GM23338 (cell line): Measurements from ENCODE around the gene TMEM176B. TPM values are rescaled to one million over a fixed set of nuclear protein-coding genes. Genes with fewer than 3 reads are reported as not detected.

Experiments
- ATAC-seq: fragments of 200-7000 bp; cut with Tn5 transposase; 3 replicates; pipeline ENCODE4 v1.9.1; 2020
- DNase-seq: peaks from one replicate; pipeline ENCODE4 v3.0.0-alpha.2; 2015; ENCODE audit warnings: low spot score
- H2AFZ ChIP-seq: fragments of 200-600 bp; sonication (generic); 2 replicates; pipeline ENCODE4 v1.8.0; 2016; ENCODE audit warnings: antibody characterized with exemption, mild to moderate bottlenecking, moderate library complexity
- H3F3A ChIP-seq: fragments of 200-600 bp; sonication (generic); replicated peaks from 2 replicates; pipeline ENCODE4 v1.8.0; 2017; ENCODE audit warnings: antibody characterized with exemption, mixed run types, low read depth
- H3K27ac ChIP-seq: fragments of 200-600 bp; sonication (generic); 2 replicates; pipeline ENCODE4 v1.6.1; 2016; ENCODE audit warnings: low read depth
- H3K27me3 ChIP-seq: fragments of 200-600 bp; sonication (generic); 2 replicates; pipeline ENCODE4 v1.8.0; 2016; ENCODE audit warnings: mild to moderate bottlenecking, mixed run types, moderate library complexity; ENCODE audit not compliant: insufficient read depth
- H3K36me3 ChIP-seq: fragments of 200-600 bp; sonication (generic); 2 replicates; pipeline ENCODE4 v1.8.0; 2016; ENCODE audit warnings: mild to moderate bottlenecking; ENCODE audit not compliant: insufficient read depth
- H3K4me1 ChIP-seq: fragments of 200-600 bp; sonication (generic); 2 replicates; pipeline ENCODE4 v1.8.0; 2016; ENCODE audit warnings: mild to moderate bottlenecking, moderate library complexity; ENCODE audit not compliant: insufficient read depth
- H3K4me2 ChIP-seq: fragments of 200-600 bp; sonication (generic); 2 replicates; pipeline ENCODE4 v1.7.1; 2017; ENCODE audit warnings: mixed run types
- H3K4me3 ChIP-seq: fragments of 200-600 bp; sonication (generic); 2 replicates; pipeline ENCODE4 v1.6.1; 2016; ENCODE audit warnings: mixed run types
- H3K79me2 ChIP-seq: fragments of 200-600 bp; sonication (generic); replicated peaks from 2 replicates; pipeline ENCODE4 v1.8.0; 2017; ENCODE audit warnings: mild to moderate bottlenecking; ENCODE audit not compliant: insufficient read depth
- H3K9me2 ChIP-seq: fragments of 200-600 bp; sonication (generic); 2 replicates; pipeline ENCODE4 v1.8.0; 2017; ENCODE audit not compliant: insufficient read depth
- H4K20me1 ChIP-seq: fragments of 200-600 bp; sonication (generic); replicated peaks from 2 replicates; pipeline ENCODE4 v1.8.0; 2017; ENCODE audit warnings: mild to moderate bottlenecking; ENCODE audit not compliant: insufficient read depth
- H3K27ac Mint-ChIP-seq: 2 replicates; pipeline ENCODE4 v1.8.0; 2020; ENCODE audit warnings: inconsistent platforms, mild to moderate bottlenecking, moderate library complexity, mixed read lengths
- H3K27me3 Mint-ChIP-seq: 3 replicates; pipeline ENCODE4 v1.8.0; 2022; ENCODE audit warnings: low read depth, mild to moderate bottlenecking, moderate library complexity, mixed read lengths, inconsistent platforms; ENCODE audit not compliant: insufficient read depth, poor library complexity
- H3K36me3 Mint-ChIP-seq: 3 replicates; pipeline ENCODE4 v1.8.0; 2021; ENCODE audit warnings: low read depth, mild to moderate bottlenecking, inconsistent platforms, moderate library complexity, mixed read lengths
- H3K4me1 Mint-ChIP-seq: 3 replicates; pipeline ENCODE4 v1.8.0; 2020; ENCODE audit warnings: mild to moderate bottlenecking, inconsistent platforms, mixed read lengths
- H3K4me3 Mint-ChIP-seq: 3 replicates; pipeline ENCODE4 v1.8.0; 2021; ENCODE audit warnings: moderate library complexity, mild to moderate bottlenecking, inconsistent platforms, mixed read lengths
- H3K9me3 Mint-ChIP-seq: 3 replicates; pipeline ENCODE4 v1.8.0; 2020; ENCODE audit warnings: moderate library complexity, mild to moderate bottlenecking, inconsistent platforms, mixed read lengths
- CREB1 ChIP-seq: fragments of 250-450 bp; sonication (Bioruptor Pico); IDR thresholded peaks from 2 replicates; pipeline ENCODE4 v1.5.0; 2020; ENCODE audit warnings: low read depth, mild to moderate bottlenecking, moderate library complexity
- NANOG ChIP-seq: IDR thresholded peaks from 2 replicates; pipeline ENCODE4 v1.6.1; 2016; ENCODE audit warnings: antibody characterized with exemption, borderline replicate concordance
- POLR2AphosphoS5 ChIP-seq: IDR thresholded peaks from 2 replicates; pipeline ENCODE4 v1.6.1; 2016; ENCODE audit warnings: antibody characterized with exemption, low read depth
- STAT1 ChIP-seq: IDR thresholded peaks from one replicate; pipeline ENCODE4 v1.6.1; 2016; ENCODE audit warnings: antibody characterized with exemption; ENCODE audit not compliant: unreplicated experiment
- ZNF114 ChIP-seq: fragments of 250-450 bp; sonication (Bioruptor Pico); IDR thresholded peaks from 2 replicates; pipeline ENCODE4 v1.5.0; 2020; ENCODE audit warnings: mild to moderate bottlenecking, moderate library complexity
- polyA plus RNA-seq: library from polyadenylated mRNA; unstranded; fragments of >200 nt; fragmentation: Nextera tagmentation; extraction: Ambion mirVana; gene quantifications from 2 replicates; pipeline ENCODE4 v1.2.1, GENCODE V29; 2016
- total RNA-seq: library from RNA; depleted of rRNA; stranded (reverse); fragments of >200 nt; shearing (Covaris generic); gene quantifications from 2 replicates; pipeline ENCODE4 v1.2.3, GENCODE V29; 2014
- TF ChIP-seq, protein P1 (sequence below): IDR thresholded peaks from one replicate; pipeline ENCODE4 v1.6.1; 2018; ENCODE audit warnings: antibody characterized with exemption; ENCODE audit not compliant: unreplicated experiment
- TF ChIP-seq, protein P2 (sequence below): IDR thresholded peaks from 2 replicates; pipeline ENCODE4 v1.6.1; 2016; ENCODE audit warnings: antibody characterized with exemption

Gene TMEM176B
- total and polyA plus RNA-seq, 2 experiments from 2014 or later: 0.35 to 0.42 TPM

DNA sequence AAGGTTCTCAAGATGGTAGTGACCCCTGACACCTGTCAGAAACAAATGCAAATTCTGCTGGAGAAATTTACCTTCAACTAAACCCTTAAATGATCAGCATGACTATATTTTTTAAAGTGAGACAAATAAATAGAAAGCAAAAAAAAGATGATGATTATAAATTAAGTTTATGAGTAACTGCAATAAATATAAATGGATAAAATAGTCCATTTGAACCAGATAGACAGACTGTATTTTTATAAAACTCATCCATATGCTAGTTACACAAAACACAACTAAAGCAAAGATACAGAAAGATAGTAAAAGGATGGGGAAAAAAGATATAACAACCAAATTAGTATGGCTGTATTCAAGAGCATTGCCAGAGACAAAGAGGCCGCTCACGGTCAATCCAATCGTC is 6.3 kb upstream of the TMEM176B start (continued):
- TF ChIP-seq, protein P1, sequence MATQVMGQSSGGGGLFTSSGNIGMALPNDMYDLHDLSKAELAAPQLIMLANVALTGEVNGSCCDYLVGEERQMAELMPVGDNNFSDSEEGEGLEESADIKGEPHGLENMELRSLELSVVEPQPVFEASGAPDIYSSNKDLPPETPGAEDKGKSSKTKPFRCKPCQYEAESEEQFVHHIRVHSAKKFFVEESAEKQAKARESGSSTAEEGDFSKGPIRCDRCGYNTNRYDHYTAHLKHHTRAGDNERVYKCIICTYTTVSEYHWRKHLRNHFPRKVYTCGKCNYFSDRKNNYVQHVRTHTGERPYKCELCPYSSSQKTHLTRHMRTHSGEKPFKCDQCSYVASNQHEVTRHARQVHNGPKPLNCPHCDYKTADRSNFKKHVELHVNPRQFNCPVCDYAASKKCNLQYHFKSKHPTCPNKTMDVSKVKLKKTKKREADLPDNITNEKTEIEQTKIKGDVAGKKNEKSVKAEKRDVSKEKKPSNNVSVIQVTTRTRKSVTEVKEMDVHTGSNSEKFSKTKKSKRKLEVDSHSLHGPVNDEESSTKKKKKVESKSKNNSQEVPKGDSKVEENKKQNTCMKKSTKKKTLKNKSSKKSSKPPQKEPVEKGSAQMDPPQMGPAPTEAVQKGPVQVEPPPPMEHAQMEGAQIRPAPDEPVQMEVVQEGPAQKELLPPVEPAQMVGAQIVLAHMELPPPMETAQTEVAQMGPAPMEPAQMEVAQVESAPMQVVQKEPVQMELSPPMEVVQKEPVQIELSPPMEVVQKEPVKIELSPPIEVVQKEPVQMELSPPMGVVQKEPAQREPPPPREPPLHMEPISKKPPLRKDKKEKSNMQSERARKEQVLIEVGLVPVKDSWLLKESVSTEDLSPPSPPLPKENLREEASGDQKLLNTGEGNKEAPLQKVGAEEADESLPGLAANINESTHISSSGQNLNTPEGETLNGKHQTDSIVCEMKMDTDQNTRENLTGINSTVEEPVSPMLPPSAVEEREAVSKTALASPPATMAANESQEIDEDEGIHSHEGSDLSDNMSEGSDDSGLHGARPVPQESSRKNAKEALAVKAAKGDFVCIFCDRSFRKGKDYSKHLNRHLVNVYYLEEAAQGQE: no peak
- TF ChIP-seq STAT1 (no peak), NANOG (no peak)

DNA sequence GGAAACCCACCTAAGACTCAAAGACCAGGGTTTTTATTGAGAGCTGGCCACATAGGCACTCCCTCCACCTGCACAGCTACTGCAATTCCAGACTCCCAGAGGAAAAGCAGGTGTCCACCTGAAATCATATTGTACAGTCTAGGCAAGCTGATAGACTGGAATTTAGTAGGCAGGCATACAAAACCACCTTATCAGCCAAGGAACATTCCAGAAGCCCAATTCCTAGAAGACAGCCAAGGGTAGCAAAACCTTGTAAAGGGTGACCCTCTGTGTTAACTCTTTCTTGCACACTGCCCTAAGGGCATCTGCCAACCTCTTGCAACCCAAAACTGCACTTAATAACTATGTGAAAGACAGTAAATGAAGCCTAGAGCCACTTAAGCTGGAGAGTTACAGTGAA is 5.7 kb upstream of the TMEM176B start:
- H3K79me2 ChIP-seq: no peaks in the 10 kb centered on the region
- H3K4me1 Mint-ChIP-seq: peaks cover 8% of the 10 kb centered on the region; the same call in 2 of the 3 replicates
- ATAC-seq (no peak), DNase-seq (no peak)
- no peaks in the 10 kb centered on the region for H3F3A ChIP-seq
- no peak overlapping the region for H3K4me3 ChIP-seq
- H3K27ac ChIP-seq: no peak overlapping the region
- no peak overlapping the region for H3K27ac Mint-ChIP-seq
- H3K36me3 ChIP-seq: no peaks in the 10 kb centered on the region
- peaks cover 34% of the 10 kb centered on the region for H3K27me3 ChIP-seq
- H3K4me2 ChIP-seq: no peak overlapping the region
- no peak overlapping the region for H2AFZ ChIP-seq
- no peak overlapping the region for H3K4me3 Mint-ChIP-seq
- TF ChIP-seq, protein P2, sequence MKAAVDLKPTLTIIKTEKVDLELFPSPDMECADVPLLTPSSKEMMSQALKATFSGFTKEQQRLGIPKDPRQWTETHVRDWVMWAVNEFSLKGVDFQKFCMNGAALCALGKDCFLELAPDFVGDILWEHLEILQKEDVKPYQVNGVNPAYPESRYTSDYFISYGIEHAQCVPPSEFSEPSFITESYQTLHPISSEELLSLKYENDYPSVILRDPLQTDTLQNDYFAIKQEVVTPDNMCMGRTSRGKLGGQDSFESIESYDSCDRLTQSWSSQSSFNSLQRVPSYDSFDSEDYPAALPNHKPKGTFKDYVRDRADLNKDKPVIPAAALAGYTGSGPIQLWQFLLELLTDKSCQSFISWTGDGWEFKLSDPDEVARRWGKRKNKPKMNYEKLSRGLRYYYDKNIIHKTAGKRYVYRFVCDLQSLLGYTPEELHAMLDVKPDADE: no peak
- TF ChIP-seq NANOG: no peak
- H4K20me1 ChIP-seq: peaks cover 3% of the 10 kb centered on the region; the same call in 1 of the 2 replicates
- peaks cover 10% of the 10 kb centered on the region; the same call in 2 of the 3 replicates for H3K36me3 Mint-ChIP-seq
- H3K9me2 ChIP-seq: no peaks in the 10 kb centered on the region
- no peaks in the 10 kb centered on the region for H3K4me1 ChIP-seq
- H3K9me3 Mint-ChIP-seq: peaks cover 17% of the 10 kb centered on the region
- H3K27me3 Mint-ChIP-seq: peaks cover 19% of the 10 kb centered on the region

DNA sequence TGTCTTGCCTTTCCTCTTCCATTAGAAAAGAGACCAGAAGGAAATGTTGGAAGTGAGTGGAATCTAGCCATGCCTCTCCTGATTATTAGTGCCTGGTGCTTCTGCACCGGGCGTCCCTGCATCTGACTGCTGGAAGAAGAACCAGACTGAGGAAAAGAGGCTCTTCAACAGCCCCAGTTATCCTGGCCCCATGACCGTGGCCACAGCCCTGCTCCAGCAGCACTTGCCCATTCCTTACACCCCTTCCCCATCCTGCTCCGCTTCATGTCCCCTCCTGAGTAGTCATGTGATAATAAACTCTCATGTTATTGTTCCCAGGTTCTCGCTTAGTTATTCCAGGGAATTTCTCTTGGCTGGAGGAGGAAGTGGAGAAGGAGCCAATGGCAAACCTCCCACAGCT is 4.6 kb upstream of the TMEM176B start:
- Histone ChIP-seq H3F3A (no peaks in the 10 kb centered on the region), H2AFZ (no peak overlapping the region), H3K79me2 (no peaks in the 10 kb centered on the region), H3K27me3 (peaks cover 44% of the 10 kb centered on the region), H3K4me1 (no peaks in the 10 kb centered on the region), H3K4me3 (no peak overlapping the region), H3K27ac (no peak overlapping the region), H3K9me2 (no peaks in the 10 kb centered on the region), H3K36me3 (no peaks in the 10 kb centered on the region), H3K4me2 (no peak overlapping the region), H4K20me1 (peaks cover 3% of the 10 kb centered on the region; the same call in 1 of the 2 replicates)
- H3K9me3 Mint-ChIP-seq: peaks cover 17% of the 10 kb centered on the region
- DNase-seq (no peak), ATAC-seq (no peak)
- H3K36me3 Mint-ChIP-seq: peaks cover 10% of the 10 kb centered on the region; the same call in 2 of the 3 replicates
- peaks cover 25% of the 10 kb centered on the region for H3K27me3 Mint-ChIP-seq
- no peak overlapping the region for H3K27ac Mint-ChIP-seq
- peaks cover 8% of the 10 kb centered on the region; the same call in 2 of the 3 replicates for H3K4me1 Mint-ChIP-seq
- no peak for TF ChIP-seq ZNF114
- no peak for TF ChIP-seq POLR2AphosphoS5
- TF ChIP-seq STAT1: no peak
- no peak for TF ChIP-seq CREB1
- TF ChIP-seq, protein P2: no peak
- H3K4me3 Mint-ChIP-seq: no peak overlapping the region
